Astrocyte (in vitro differentiated cells and primary cell): Measurements from ENCODE around the gene DVL3.

ENCODE experiments used
- EZH2 ChIP-seq: IDR thresholded peaks from 2 replicates; pipeline ENCODE4 v1.6.1; 2012; ENCODE audit warnings: mild to moderate bottlenecking, low read length, inconsistent platforms; ENCODE audit not compliant: insufficient read depth
- TF ChIP-seq, protein P1 (sequence below): IDR thresholded peaks from 2 replicates; pipeline ENCODE4 v1.5.1; 2011; ENCODE audit warnings: low read depth, mild to moderate bottlenecking, inconsistent platforms, low read length, moderate library complexity; ENCODE audit not compliant: insufficient read depth

DNA sequence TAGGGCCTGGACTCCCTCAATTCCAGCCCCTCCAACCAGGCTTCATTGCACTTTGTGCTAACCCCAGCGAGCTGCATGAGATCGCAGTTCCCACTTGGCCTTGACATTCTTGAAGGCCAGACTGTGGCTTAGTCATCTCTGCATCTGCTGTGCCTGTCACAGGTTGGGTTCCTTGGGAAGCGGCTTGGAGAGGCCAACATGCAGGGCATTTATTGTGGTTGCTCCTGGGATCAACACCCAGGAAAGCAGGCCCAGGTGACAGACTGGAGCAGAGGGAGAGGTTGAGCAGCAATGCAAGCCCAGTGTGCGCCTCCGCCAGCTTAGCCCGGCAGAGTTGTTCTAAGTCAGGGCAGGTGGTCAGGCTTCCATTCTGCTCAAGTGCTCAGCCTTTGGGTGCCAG lies 41.4 kb downstream of the DVL3 start:
- TF ChIP-seq, protein P1, sequence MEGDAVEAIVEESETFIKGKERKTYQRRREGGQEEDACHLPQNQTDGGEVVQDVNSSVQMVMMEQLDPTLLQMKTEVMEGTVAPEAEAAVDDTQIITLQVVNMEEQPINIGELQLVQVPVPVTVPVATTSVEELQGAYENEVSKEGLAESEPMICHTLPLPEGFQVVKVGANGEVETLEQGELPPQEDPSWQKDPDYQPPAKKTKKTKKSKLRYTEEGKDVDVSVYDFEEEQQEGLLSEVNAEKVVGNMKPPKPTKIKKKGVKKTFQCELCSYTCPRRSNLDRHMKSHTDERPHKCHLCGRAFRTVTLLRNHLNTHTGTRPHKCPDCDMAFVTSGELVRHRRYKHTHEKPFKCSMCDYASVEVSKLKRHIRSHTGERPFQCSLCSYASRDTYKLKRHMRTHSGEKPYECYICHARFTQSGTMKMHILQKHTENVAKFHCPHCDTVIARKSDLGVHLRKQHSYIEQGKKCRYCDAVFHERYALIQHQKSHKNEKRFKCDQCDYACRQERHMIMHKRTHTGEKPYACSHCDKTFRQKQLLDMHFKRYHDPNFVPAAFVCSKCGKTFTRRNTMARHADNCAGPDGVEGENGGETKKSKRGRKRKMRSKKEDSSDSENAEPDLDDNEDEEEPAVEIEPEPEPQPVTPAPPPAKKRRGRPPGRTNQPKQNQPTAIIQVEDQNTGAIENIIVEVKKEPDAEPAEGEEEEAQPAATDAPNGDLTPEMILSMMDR: no peak
- no peak for TF ChIP-seq EZH2
